Endodermal cell (in vitro differentiated cells): ENCODE results near the gene MCF2L2. TPM values are rescaled to one million over a fixed set of nuclear protein-coding genes. Genes with fewer than 3 reads are reported as not detected.
A peak's percentile ranks its signal among the peaks of the same experiment; 100 is the strongest.

Source experiments
- DNase-seq: peaks from one replicate; pipeline ENCODE4 v3.0.0-alpha.2; 2017
- H3K27ac ChIP-seq: 2 replicates; pipeline ENCODE4 v1.5.1; 2013; ENCODE audit warnings: mild to moderate bottlenecking, low read depth, low read length, moderate library complexity
- H3K27me3 ChIP-seq: 2 replicates; pipeline ENCODE4 v1.6.1; 2013; ENCODE audit warnings: mild to moderate bottlenecking, low read length, moderate library complexity; ENCODE audit not compliant: insufficient read depth, control insufficient read depth, poor library complexity, severe bottlenecking
- H3K36me3 ChIP-seq: 2 replicates; pipeline ENCODE4 v1.7.0; 2013; ENCODE audit warnings: mild to moderate bottlenecking, low read length, moderate library complexity; ENCODE audit not compliant: control insufficient read depth, insufficient read depth
- H3K4me1 ChIP-seq: one replicate; pipeline ENCODE4 v1.7.0; 2013; ENCODE audit warnings: low read length; ENCODE audit not compliant: control insufficient read depth, insufficient read depth
- H3K4me3 ChIP-seq: 2 replicates; pipeline ENCODE4 v1.5.1; 2013; ENCODE audit warnings: mild to moderate bottlenecking, low read length, moderate library complexity
- H3K9ac ChIP-seq: 2 replicates; pipeline ENCODE4 v1.6.1; 2013; ENCODE audit warnings: mild to moderate bottlenecking, low read length, moderate library complexity; ENCODE audit not compliant: poor library complexity, severe bottlenecking; ENCODE audit errors: extremely low read depth
- H3K9me3 ChIP-seq: 2 replicates; pipeline ENCODE4 v1.6.1; 2013; ENCODE audit warnings: mild to moderate bottlenecking, low read length, moderate library complexity; ENCODE audit not compliant: control insufficient read depth
- H3K27ac Mint-ChIP-seq: 2 replicates; pipeline ENCODE4 v1.8.0; 2020; ENCODE audit warnings: mixed read lengths
- H3K27me3 Mint-ChIP-seq: 2 replicates; pipeline ENCODE4 v1.8.0; 2021; ENCODE audit warnings: mild to moderate bottlenecking, mixed read lengths; ENCODE audit not compliant: insufficient read depth
- H3K36me3 Mint-ChIP-seq: 2 replicates; pipeline ENCODE4 v1.8.0; 2020; ENCODE audit warnings: low read depth, mixed read lengths
- H3K4me1 Mint-ChIP-seq: 2 replicates; pipeline ENCODE4 v1.8.0; 2020; ENCODE audit warnings: mixed read lengths
- H3K4me3 Mint-ChIP-seq: 2 replicates; pipeline ENCODE4 v1.8.0; 2020; ENCODE audit warnings: mild to moderate bottlenecking, moderate library complexity, mixed read lengths
- H3K9me3 Mint-ChIP-seq: 2 replicates; pipeline ENCODE4 v1.8.0; 2020; ENCODE audit warnings: mild to moderate bottlenecking, mixed read lengths
- CTCF ChIP-seq: fragments of 200-600 bp; sonication (generic); conservative IDR thresholded peaks from 2 replicates; pipeline ENCODE4 v1.5.0; 2021; ENCODE audit warnings: antibody characterized with exemption, mild to moderate bottlenecking
- WGBS, 2 experiments: methylation state at CpG; one replicate each; pipeline versions ENCODE4 v1.1.5 to v1.1.7; 2013; ENCODE audit warnings: missing lambda C conversion rate in 2 of 2, mixed read lengths in 1 of 2; ENCODE audit not compliant: insufficient coverage in 1 of 2, insufficient read length in 1 of 2; 5-methylcytosine and 5-hydroxymethylcytosine counted together
- total RNA-seq, 2 donors: library from RNA; stranded (reverse); fragmentation: NEBNext Ultra II Directional in 1 of 2; extraction: Animal tissue kit (Norgen Biotek cat#: 25700) in 1 of 2; gene quantifications; 2 replicates in 1 of 2; 3 replicates in 1 of 2; pipeline ENCODE4 v1.2.1, GENCODE V29; 2021

MCF2L2 gene
- total RNA-seq, 2 donors from 2014 or later: 72.6 to 86.5 TPM

GRCh38 chr3:183159333-183159732 is 269.1 kb downstream of the MCF2L2 start:
- H3K27me3 ChIP-seq: peaks cover 23% of the 10 kb centered on the region
- peaks cover 7% of the 10 kb centered on the region for H3K4me1 Mint-ChIP-seq
- H3K27ac Mint-ChIP-seq: no peak overlapping the region
- H3K4me3 ChIP-seq: no peak overlapping the region
- no peaks in the 10 kb centered on the region for H3K4me1 ChIP-seq
- DNase-seq: peak; percentile 62
- H3K36me3 ChIP-seq: no peaks in the 10 kb centered on the region
- no peak overlapping the region for H3K4me3 Mint-ChIP-seq
- H3K27ac ChIP-seq: no peak overlapping the region
- 48 to 73% methylated on average over 3 of the region's 3 CpGs for WGBS, 2 experiments
- no peaks in the 10 kb centered on the region for H3K9me3 ChIP-seq
- H3K36me3 Mint-ChIP-seq: no peaks in the 10 kb centered on the region
- H3K27me3 Mint-ChIP-seq: peaks cover 32% of the 10 kb centered on the region
- TF ChIP-seq CTCF: peak; percentile 67
- no peak overlapping the region for H3K9ac ChIP-seq
- no peaks in the 10 kb centered on the region for H3K9me3 Mint-ChIP-seq

GRCh38 chr3:183158551-183159006 is 269.8 kb downstream of the MCF2L2 start:
- no peaks in the 10 kb centered on the region for H3K9me3 Mint-ChIP-seq
- no peaks in the 10 kb centered on the region for H3K36me3 Mint-ChIP-seq
- Histone ChIP-seq H3K36me3 (no peaks in the 10 kb centered on the region), H3K4me1 (no peaks in the 10 kb centered on the region), H3K9me3 (no peaks in the 10 kb centered on the region), H3K4me3 (no peak overlapping the region), H3K27me3 (peaks cover 23% of the 10 kb centered on the region), H3K9ac (no peak overlapping the region), H3K27ac (no peak overlapping the region)
- peak; percentile 59 for DNase-seq
- TF ChIP-seq CTCF: no peak
- no peak overlapping the region for H3K27ac Mint-ChIP-seq
- H3K4me1 Mint-ChIP-seq: peaks cover 7% of the 10 kb centered on the region
- WGBS, 2 experiments: 83 to 89% methylated on average over 2 to 3 of the region's 3 CpGs
- no peak overlapping the region for H3K4me3 Mint-ChIP-seq
- H3K27me3 Mint-ChIP-seq: peaks cover 25% of the 10 kb centered on the region

- TF ChIP-seq CTCF: no peak
- no peak for DNase-seq
- peaks cover 7% of the 10 kb centered on the region for H3K4me1 Mint-ChIP-seq
- Histone ChIP-seq H3K9me3 (no peaks in the 10 kb centered on the region), H3K27me3 (peaks cover 23% of the 10 kb centered on the region), H3K36me3 (no peaks in the 10 kb centered on the region), H3K4me3 (no peak overlapping the region), H3K9ac (no peak overlapping the region), H3K27ac (no peak overlapping the region), H3K4me1 (no peaks in the 10 kb centered on the region)
- H3K4me3 Mint-ChIP-seq: no peak overlapping the region
- H3K27ac Mint-ChIP-seq: no peak overlapping the region
- no peaks in the 10 kb centered on the region for H3K36me3 Mint-ChIP-seq
- H3K27me3 Mint-ChIP-seq: peaks cover 21% of the 10 kb centered on the region
- no peaks in the 10 kb centered on the region for H3K9me3 Mint-ChIP-seq
- WGBS, 2 experiments: 95% methylated on average over 2 of the region's 2 CpGs; no CpG with 5 or more reads in 1 of the 2 experiments
Observed at GRCh38 chr3:183158113-183158512, 270.3 kb downstream of the MCF2L2 start.
